Measurements from ENCODE around the gene ETS2.

Gene ETS2

GRCh38 chr21:38800924-38801744 lies 4.6 kb upstream of the ETS2 start:
- DNase-seq (ENCODE audit: low read depth, low spot score): no peak

GRCh38 chr21:38802050-38803026 lies 3.4 kb upstream of the ETS2 start:
- no peak for DNase-seq (ENCODE audit: low read depth, low spot score)

GRCh38 chr21:38803075-38803660 lies 2.6 kb upstream of the ETS2 start:
- DNase-seq (ENCODE audit: low read depth, low spot score): no peak

- DNase-seq (ENCODE audit: low read depth, low spot score): no peak
These were observed 1.5 kb upstream of the ETS2 start for GRCh38 chr21:38804030-38804788.

- no peak for DNase-seq (ENCODE audit: low read depth, low spot score)
These were observed 871 bp upstream of the ETS2 start for GRCh38 chr21:38804789-38805327.

- DNase-seq (ENCODE audit: low read depth, low spot score): no peak
These were observed 618 bp downstream of the ETS2 start for GRCh38 chr21:38806153-38806941.

GRCh38 chr21:38806942-38807284 lies 1.2 kb downstream of the ETS2 start:
- no peak for DNase-seq (ENCODE audit: low read depth, low spot score)

- no peak for DNase-seq (ENCODE audit: low read depth, low spot score)
These were observed 1.7 kb downstream of the ETS2 start for GRCh38 chr21:38807441-38807871.

- no peak for DNase-seq (ENCODE audit: low read depth, low spot score)
These were observed 2.3 kb downstream of the ETS2 start for GRCh38 chr21:38807986-38808385.

GRCh38 chr21:38809198-38809878 lies 3.6 kb downstream of the ETS2 start:
- no peak for DNase-seq (ENCODE audit: low read depth, low spot score)

GRCh38 chr21:38810034-38810825 lies 4.5 kb downstream of the ETS2 start:
- no peak for DNase-seq (ENCODE audit: low read depth, low spot score)

- no peak for DNase-seq (ENCODE audit: low read depth, low spot score)
These were observed 5.1 kb downstream of the ETS2 start for GRCh38 chr21:38810826-38811164.

- DNase-seq (ENCODE audit: low read depth, low spot score): no peak
These were observed 5.5 kb downstream of the ETS2 start for GRCh38 chr21:38811257-38811656.

GRCh38 chr21:38813143-38813542 lies 7.4 kb downstream of the ETS2 start:
- no peak for DNase-seq (ENCODE audit: low read depth, low spot score)

GRCh38 chr21:38813547-38813946 lies 7.8 kb downstream of the ETS2 start:
- no peak for DNase-seq (ENCODE audit: low read depth, low spot score)

GRCh38 chr21:38814126-38815059 lies 8.7 kb downstream of the ETS2 start:
- no peak for DNase-seq (ENCODE audit: low read depth, low spot score)

- DNase-seq (ENCODE audit: low read depth, low spot score): no peak
These were observed 9.3 kb downstream of the ETS2 start for GRCh38 chr21:38815060-38815405.

- no peak for DNase-seq (ENCODE audit: low read depth, low spot score)
These were observed 10.8 kb downstream of the ETS2 start for GRCh38 chr21:38816400-38816977.

Measured in brain pericyte (primary cell).